Brain microvascular endothelial cell (primary cell): Measurements from ENCODE around the gene CHCHD6.

Experiments used
- DNase-seq: peaks from one replicate; pipeline ENCODE4 v3.0.0-alpha.2; 2020
- H3K27ac ChIP-seq: fragments of 250-450 bp; sonication (Bioruptor Pico); 2 replicates; pipeline ENCODE4 v1.5.1; 2020; ENCODE audit warnings: mild to moderate bottlenecking, moderate library complexity
- H3K27me3 ChIP-seq: fragments of 250-450 bp; sonication (Bioruptor Pico); replicated peaks from 2 replicates; pipeline ENCODE4 v1.5.1; 2020; ENCODE audit warnings: mild to moderate bottlenecking
- H3K36me3 ChIP-seq: fragments of 250-450 bp; sonication (Bioruptor Pico); replicated peaks from 2 replicates; pipeline ENCODE4 v1.5.1; 2020; ENCODE audit warnings: mild to moderate bottlenecking
- H3K4me3 ChIP-seq: 2 replicates; pipeline ENCODE4 v1.5.1; 2011; ENCODE audit warnings: low read depth, mild to moderate bottlenecking, control low read depth, low read length, moderate library complexity
- CTCF ChIP-seq: IDR thresholded peaks from 2 replicates; pipeline ENCODE4 v1.5.1; 2011; ENCODE audit warnings: low read depth, mild to moderate bottlenecking, moderate library complexity, low read length, control low read depth, inconsistent platforms; ENCODE audit errors: missing control alignments
- in situ Hi-C: cut with HindIII; loops from 2 replicates; pipeline ENCODE4 v1.10.0; 2017; ENCODE audit warnings: low sequenced_read_pairs, low pct_ligation_motif_present

CHCHD6 gene

DNA sequence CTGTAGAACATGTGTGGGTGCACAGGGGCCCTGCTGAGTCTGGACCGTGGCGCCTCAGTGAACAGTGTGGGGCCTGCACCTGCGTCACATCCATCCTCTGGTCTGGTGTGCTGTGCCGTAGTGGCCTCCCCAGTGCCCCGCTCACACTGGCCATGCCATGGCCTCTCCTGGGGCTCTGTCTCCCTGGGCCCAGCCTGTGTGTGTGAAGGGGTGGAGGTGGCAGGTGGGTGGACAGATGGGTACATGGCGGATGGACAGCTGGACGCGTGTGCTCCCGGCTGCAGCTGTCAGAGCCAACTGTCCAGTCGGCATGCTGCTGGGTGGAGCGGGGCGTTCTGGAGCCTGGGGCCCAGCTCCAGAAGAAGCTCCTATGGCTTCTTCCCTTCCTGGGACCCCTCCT, 296.7 kb downstream of the CHCHD6 start:
- TF ChIP-seq CTCF, result no peak
- Histone ChIP-seq H3K4me3 (no peak overlapping the region), H3K27me3 (no peaks in the 10 kb centered on the region), H3K36me3 (no peaks in the 10 kb centered on the region), H3K27ac (no peak overlapping the region)
- DNase-seq, result no peak
- in situ Hi-C loops, result no loop called here

GRCh38 chr3:127001486-127002194, 297.6 kb downstream of the CHCHD6 start:
- in situ Hi-C loops, result no loop called here
- no peak for TF ChIP-seq CTCF
- peak overlapping the region; percentile 70 for H3K27ac ChIP-seq
- DNase-seq, result no peak
- no peaks in the 10 kb centered on the region for H3K27me3 ChIP-seq
- H3K36me3 ChIP-seq, result peaks cover 3% of the 10 kb centered on the region
- no peak overlapping the region for H3K4me3 ChIP-seq

- DNase-seq, result peak; percentile 85
- Histone ChIP-seq H3K4me3 (peak overlapping the region; percentile 12), H3K27me3 (no peaks in the 10 kb centered on the region), H3K36me3 (peaks cover 3% of the 10 kb centered on the region), H3K27ac (peak overlapping the region; percentile 70)
- in situ Hi-C loops, result no loop called here
- peak; percentile 85 for TF ChIP-seq CTCF
Measured at GRCh38 chr3:127002195-127003174, 298.4 kb downstream of the CHCHD6 start.

- Histone ChIP-seq H3K27ac (no peak overlapping the region), H3K27me3 (no peaks in the 10 kb centered on the region), H3K4me3 (no peak overlapping the region), H3K36me3 (peaks cover 7% of the 10 kb centered on the region)
- no peak for TF ChIP-seq CTCF
- in situ Hi-C loops, result no loop called here
- DNase-seq, result no peak
Measured at GRCh38 chr3:127003175-127003555, 299.1 kb downstream of the CHCHD6 start.

DNA sequence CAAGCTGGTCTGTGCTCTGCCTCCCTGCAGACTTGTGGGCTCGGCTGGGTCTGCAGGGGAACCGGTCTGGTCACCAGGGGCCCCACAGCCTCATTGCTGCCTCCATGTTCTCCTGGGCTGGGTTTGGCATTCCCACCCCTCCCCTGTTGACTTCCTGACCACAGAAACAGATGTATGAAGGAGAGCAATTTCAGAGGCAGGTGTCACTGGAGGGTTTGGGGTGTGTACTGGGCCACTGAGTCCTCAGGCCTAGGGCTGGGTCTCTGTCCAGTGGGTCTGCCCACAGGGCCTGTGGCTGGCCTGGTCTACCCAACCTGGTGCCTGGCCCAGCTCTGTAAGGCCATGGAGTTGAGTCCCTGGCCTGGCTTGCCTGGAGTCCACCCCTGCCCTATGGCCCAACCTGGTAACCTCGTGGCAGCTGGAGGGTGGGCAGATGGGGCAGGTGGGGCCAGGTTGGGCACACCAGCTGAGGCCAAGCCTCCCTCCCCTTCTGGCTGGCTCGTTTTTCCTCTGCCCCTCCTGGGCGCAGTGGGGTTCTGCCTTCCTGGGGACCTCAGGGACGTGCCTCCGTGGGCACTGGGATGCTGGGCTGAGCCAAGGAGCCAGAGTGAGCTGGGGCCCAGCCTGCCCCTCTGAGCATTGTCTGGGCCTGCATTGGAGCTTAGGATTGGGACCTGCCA, 299.7 kb downstream of the CHCHD6 start:
- no peak for TF ChIP-seq CTCF
- no peak for DNase-seq
- no peak overlapping the region for H3K4me3 ChIP-seq
- H3K36me3 ChIP-seq, result peaks cover 8% of the 10 kb centered on the region
- H3K27ac ChIP-seq, result no peak overlapping the region
- H3K27me3 ChIP-seq, result no peaks in the 10 kb centered on the region
- in situ Hi-C loops, result no loop called here
